Hematopoietic multipotent progenitor cell treated with erythropoietin and hydrocortisone succinate and interleukin-3 and kit ligand, for 17 days (in vitro differentiated cells): ENCODE data around the gene PRRT3.
A peak's percentile ranks its signal among the peaks of the same experiment; 100 is the strongest.
"Not testable (repeated sequence)": the region's sequence is repeated elsewhere in the genome, so short reads cannot be mapped to it uniquely, and the experiment has no call there.

Source experiments
- DNase-seq: peaks from one replicate; pipeline ENCODE4 v3.0.0-alpha.2; 2015; ENCODE audit warnings: low spot score

The PRRT3 gene

GRCh38 chr3:9947025-9947995 lies 4.9 kb downstream of the PRRT3 start:
- no peak for DNase-seq

- peak; percentile 69 for DNase-seq
These were observed 5.8 kb downstream of the PRRT3 start for GRCh38 chr3:9946112-9947024.

- no peak for DNase-seq
These were observed 6.8 kb downstream of the PRRT3 start for GRCh38 chr3:9945358-9945757.

DNA sequence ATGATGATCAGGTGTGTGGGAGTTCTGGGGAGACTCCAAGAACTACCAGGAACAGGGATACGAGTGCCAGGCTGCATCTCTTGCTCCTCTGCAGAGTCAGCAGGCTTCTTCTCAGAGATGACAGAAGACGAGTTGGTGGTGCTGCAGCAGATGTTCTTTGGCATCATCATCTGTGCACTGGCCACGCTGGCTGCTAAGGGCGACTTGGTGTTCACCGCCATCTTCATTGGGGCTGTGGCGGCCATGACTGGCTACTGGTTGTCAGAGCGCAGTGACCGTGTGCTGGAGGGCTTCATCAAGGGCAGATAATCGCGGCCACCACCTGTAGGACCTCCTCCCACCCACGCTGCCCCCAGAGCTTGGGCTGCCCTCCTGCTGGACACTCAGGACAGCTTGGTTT lies 7.9 kb downstream of the PRRT3 start:
- DNase-seq, result no peak

DNA sequence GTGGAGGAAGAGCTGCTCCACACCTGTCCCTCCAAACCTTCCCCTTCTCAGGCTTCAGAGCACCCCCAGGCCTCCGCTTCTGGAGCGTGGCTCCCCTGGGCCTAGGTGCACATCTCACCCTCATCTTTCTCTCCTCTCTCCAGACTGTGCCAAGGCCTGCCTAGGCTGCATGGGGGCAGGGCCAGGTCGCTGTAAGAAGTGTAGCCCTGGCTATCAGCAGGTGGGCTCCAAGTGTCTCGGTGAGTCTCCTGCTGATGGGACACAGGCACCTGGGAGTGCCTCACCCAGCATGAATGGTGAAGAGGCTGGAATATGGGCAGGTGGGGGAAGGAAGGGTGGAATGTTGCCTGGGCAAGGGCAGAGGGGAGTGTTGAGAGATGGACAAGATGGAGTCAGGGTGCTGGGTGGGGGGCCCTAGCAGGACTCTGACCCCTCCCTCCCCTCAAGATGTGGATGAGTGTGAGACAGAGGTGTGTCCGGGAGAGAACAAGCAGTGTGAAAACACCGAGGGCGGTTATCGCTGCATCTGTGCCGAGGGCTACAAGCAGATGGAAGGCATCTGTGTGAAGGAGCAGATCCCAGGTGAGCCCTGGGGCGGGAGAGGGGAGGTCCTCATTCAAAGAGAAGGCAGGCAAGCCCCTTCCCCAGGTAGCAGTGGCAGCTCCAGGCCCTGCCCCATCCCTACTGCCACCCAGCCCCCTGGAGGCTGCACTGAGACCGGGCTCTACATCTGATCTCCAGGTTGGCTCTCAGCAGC lies 9.1 kb downstream of the PRRT3 start:
- no peak for DNase-seq

DNA sequence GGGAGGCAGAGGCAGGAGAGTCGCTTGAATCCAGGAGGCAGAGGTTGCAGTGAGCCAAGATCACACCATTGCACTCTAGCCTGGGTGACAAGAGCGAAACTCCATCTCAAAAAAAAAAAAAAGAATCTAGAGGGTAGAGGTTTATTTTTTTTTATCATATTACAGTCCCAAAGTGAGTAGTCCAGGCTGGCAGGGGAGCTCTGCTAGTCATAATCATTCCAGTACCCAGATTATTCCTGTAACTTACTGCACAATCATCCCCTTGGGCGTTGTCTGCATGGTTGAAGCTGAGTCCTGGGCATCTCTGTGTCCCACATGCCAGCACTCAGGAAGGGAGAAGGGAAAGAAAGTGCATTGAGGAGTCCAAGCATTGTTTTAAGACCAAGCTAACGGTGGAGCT lies 10.0 kb downstream of the PRRT3 start:
- DNase-seq, result no peak

DNA sequence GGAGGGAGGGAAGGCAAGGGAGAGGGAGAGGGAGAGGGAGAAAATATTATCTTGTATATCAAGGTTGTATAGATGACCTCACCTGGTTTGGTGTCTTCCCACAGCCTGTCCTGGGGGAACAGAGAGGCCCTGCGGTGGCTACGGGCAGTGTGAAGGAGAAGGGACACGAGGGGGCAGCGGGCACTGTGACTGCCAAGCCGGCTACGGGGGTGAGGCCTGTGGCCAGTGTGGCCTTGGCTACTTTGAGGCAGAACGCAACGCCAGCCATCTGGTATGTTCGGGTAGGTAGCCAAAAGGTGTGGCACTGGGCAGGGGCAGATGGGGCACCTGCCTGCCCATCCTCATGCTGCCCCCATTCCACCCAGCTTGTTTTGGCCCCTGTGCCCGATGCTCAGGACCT lies 11.5 kb downstream of the PRRT3 start:
- no peak for DNase-seq

- not testable (repeated sequence) for DNase-seq
These were observed 12.3 kb downstream of the PRRT3 start for GRCh38 chr3:9939906-9940305.

GRCh38 chr3:9938966-9939365 lies 13.2 kb downstream of the PRRT3 start:
- DNase-seq, result no peak

GRCh38 chr3:9937486-9938238 lies 14.5 kb downstream of the PRRT3 start:
- DNase-seq, result no peak

GRCh38 chr3:9935966-9936510 lies 16.2 kb downstream of the PRRT3 start:
- no peak for DNase-seq

- no peak for DNase-seq
These were observed 17.2 kb downstream of the PRRT3 start for GRCh38 chr3:9934993-9935392.

- DNase-seq, result no peak
These were observed 18.0 kb downstream of the PRRT3 start for GRCh38 chr3:9934235-9934621.

GRCh38 chr3:9933561-9934234 lies 18.5 kb downstream of the PRRT3 start, which contains the start of gene CRELD1:
CRELD1 (plus strand) TSS chr3:9933834; CDS start chr3:9934439, 605 bp downstream.
- peak; percentile 96 for DNase-seq

GRCh38 chr3:9932843-9933560 lies 19.2 kb downstream of the PRRT3 start:
- peak; percentile 75 for DNase-seq

DNA sequence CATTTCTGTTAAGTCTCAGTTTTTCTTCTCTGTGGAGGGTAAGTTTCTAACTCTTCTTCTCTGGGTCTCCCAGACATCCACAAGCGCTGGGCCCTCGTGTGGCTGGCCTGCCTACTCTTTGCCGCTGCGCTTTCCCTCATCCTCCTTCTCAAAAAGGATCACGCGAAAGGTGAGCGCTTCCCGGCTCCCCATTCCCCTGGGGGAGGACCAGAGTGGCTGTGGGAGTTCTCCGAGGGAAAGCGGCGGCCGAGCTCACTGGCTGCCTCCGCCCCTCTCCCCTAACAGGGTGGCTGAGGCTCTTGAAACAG lies 19.7 kb downstream of the PRRT3 start:
- DNase-seq, result no peak

- DNase-seq, result no peak
These were observed 21.3 kb downstream of the PRRT3 start for GRCh38 chr3:9930804-9931418.

GRCh38 chr3:9928158-9928557 lies 24.1 kb downstream of the PRRT3 start:
- no peak for DNase-seq

DNA sequence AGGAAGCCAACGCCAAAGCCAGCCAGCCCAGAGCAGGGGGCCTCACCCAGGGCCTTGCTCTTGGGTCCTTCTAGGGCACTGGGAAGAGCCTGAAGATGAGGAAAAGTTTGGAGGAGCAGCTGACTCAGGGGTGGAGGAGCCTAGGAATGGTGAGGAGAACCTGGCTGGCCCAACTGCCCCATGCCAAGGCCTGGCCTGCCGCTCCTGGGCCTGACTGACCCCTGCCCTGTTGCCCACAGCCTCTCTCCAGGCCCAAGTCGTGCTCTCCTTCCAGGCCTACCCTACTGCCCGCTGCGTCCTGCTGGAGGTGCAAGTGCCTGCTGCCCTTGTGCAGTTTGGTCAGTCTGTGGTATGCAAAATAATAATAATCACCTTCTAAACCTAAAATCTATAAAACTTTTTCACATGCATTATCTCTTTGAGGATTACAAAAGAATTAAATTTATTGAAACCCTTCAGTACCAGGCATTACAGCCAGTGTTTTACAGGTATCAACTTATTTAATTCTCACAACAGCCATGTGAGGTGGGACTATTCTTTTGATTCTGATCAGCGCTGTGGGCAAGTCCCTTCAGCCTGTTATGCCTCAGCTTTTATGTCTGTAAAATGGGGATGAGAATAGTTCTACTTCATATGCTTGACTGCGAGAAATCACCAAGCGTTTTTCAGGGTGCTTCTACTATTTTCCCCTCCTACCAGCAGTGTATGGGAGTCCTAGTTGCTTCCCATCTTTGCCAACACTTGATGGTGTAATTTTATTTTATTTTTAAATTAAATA lies 33.8 kb downstream of the PRRT3 start:
- DNase-seq, result no peak
